ENCODE data around the gene FRG1. TPM values are rescaled to one million over a fixed set of nuclear protein-coding genes. Genes with fewer than 3 reads are reported as not detected.
"Not testable (repeated sequence)": the region's sequence is repeated elsewhere in the genome, so short reads cannot be mapped to it uniquely, and the experiment has no call there.

Gene FRG1
- total RNA-seq, 3 donors from 2014 or later (not counting 1 experiment from before 2014, with no cell fraction given): 53.4 to 62.3 (median 58.1) TPM

DNA sequence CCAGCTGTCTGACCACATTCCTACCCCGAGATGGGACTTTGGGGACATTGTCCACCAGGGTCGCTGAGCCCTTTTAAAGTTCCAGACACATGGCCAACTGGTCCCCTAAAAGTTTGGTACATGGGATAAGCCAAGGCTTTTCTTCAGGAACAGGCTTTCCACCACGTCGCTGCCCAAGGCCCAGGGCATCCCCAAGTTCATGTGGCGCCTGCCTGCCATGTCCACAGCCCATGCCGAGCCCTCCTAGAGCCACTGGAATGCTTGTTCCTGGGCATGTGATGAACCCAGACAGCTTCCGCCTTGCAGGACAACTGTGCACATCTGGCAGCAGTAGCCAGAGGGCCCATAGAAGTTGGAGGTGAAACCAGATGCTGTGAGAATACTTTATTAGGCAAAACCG is 41.3 kb downstream of the FRG1 start:
- Mint-ChIP-seq H3K27ac (no peak overlapping the region), H3K4me3 (no peak overlapping the region), H3K4me1 (no peaks in the 10 kb centered on the region), H3K36me3 (no peaks in the 10 kb centered on the region), H3K27me3 (ENCODE audit: low read depth in 2 of 2) (peaks cover 3 to 10% of the 10 kb centered on the region in 2 donors), H3K9me3 (no peaks in the 10 kb centered on the region)
- ATAC-seq: no peak
- TF ChIP-seq, protein P1, sequence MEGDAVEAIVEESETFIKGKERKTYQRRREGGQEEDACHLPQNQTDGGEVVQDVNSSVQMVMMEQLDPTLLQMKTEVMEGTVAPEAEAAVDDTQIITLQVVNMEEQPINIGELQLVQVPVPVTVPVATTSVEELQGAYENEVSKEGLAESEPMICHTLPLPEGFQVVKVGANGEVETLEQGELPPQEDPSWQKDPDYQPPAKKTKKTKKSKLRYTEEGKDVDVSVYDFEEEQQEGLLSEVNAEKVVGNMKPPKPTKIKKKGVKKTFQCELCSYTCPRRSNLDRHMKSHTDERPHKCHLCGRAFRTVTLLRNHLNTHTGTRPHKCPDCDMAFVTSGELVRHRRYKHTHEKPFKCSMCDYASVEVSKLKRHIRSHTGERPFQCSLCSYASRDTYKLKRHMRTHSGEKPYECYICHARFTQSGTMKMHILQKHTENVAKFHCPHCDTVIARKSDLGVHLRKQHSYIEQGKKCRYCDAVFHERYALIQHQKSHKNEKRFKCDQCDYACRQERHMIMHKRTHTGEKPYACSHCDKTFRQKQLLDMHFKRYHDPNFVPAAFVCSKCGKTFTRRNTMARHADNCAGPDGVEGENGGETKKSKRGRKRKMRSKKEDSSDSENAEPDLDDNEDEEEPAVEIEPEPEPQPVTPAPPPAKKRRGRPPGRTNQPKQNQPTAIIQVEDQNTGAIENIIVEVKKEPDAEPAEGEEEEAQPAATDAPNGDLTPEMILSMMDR (IDR thresholded peaks at IDR 0.05): no peak
- no peak overlapping the region for H3K27ac ChIP-seq (ENCODE audit: low read length)
- no peak for DNase-seq
- no peaks in the 10 kb centered on the region for H3K36me3 ChIP-seq (ENCODE audit: control insufficient read depth, insufficient read depth, low read length)
- intact Hi-C loops (cut with micrococcal nuclease): no loop called here
- no peaks in the 10 kb centered on the region for H3K27me3 ChIP-seq (ENCODE audit: control insufficient read depth, insufficient read depth, low read length)
- no peaks in the 10 kb centered on the region for H3K9me3 ChIP-seq (ENCODE audit: control insufficient read depth, insufficient read depth, low read length)
- 82% methylated on average over 8 of the region's 8 CpGs for WGBS (ENCODE audit: insufficient coverage)
- H3K4me3 ChIP-seq (ENCODE audit: low read length): no peak overlapping the region
- no peaks in the 10 kb centered on the region for H3K4me1 ChIP-seq (ENCODE audit: control insufficient read depth, insufficient read depth, low read length)

DNA sequence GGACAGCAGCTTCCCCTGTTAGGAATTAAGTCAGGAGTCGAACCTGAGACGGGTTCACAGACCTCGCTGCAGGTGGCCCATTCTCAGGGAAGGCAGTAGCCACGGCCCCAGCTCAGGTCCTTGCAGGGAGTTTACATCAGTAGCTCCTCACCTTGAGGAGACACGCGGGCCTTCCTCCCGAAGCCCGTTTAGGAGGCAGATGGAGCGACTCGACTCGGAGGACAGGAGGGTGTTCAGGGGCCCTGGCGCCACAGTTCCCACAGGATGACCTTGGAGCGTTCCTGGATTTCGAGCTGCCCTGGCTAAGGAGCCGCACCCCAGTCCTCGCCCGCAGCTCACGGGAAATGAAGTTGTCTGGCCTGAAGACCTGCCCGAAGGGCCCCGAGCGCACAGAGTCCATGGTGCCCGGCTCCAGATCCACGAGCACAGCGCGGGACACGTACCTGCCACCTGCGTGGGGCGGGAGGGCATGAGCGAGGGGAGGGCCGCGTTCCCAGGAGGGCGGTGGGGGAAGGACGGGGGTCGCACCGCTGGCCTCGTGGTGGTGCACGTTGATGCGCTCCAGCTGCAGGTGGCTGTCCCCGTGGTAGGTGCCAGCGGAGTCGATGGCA is 43.3 kb downstream of the FRG1 start:
- H3K27ac Mint-ChIP-seq; H3K4me3 ChIP-seq (ENCODE audit: low read length); H3K36me3 ChIP-seq (ENCODE audit: control insufficient read depth, insufficient read depth, low read length); H3K4me3 Mint-ChIP-seq; H3K27me3 Mint-ChIP-seq (ENCODE audit: low read depth in 2 of 2); H3K27me3 ChIP-seq (ENCODE audit: control insufficient read depth, insufficient read depth, low read length); H3K36me3 Mint-ChIP-seq; H3K9me3 ChIP-seq (ENCODE audit: control insufficient read depth, insufficient read depth, low read length); H3K4me1 ChIP-seq (ENCODE audit: control insufficient read depth, insufficient read depth, low read length); ATAC-seq; H3K4me1 Mint-ChIP-seq; H3K9me3 Mint-ChIP-seq; H3K27ac ChIP-seq (ENCODE audit: low read length); DNase-seq; intact Hi-C loops (cut with micrococcal nuclease): not testable (repeated sequence)
- 90% methylated on average over 19 of the region's 41 CpGs for WGBS (ENCODE audit: insufficient coverage)

- 79% methylated on average over 23 of the region's 31 CpGs for WGBS (ENCODE audit: insufficient coverage)
- H3K27ac Mint-ChIP-seq; H3K9me3 ChIP-seq (ENCODE audit: control insufficient read depth, insufficient read depth, low read length); H3K4me3 Mint-ChIP-seq; H3K27ac ChIP-seq (ENCODE audit: low read length); H3K4me1 Mint-ChIP-seq; ATAC-seq; H3K27me3 Mint-ChIP-seq (ENCODE audit: low read depth in 2 of 2); H3K27me3 ChIP-seq (ENCODE audit: control insufficient read depth, insufficient read depth, low read length); H3K36me3 Mint-ChIP-seq; DNase-seq; H3K9me3 Mint-ChIP-seq; H3K4me1 ChIP-seq (ENCODE audit: control insufficient read depth, insufficient read depth, low read length); H3K36me3 ChIP-seq (ENCODE audit: control insufficient read depth, insufficient read depth, low read length); intact Hi-C loops (cut with micrococcal nuclease); H3K4me3 ChIP-seq (ENCODE audit: low read length): not testable (repeated sequence)
These were observed 44.0 kb downstream of the FRG1 start for GRCh38 chr4:189984661-189985060.

- H3K27ac ChIP-seq (ENCODE audit: low read length); H3K36me3 Mint-ChIP-seq; H3K27me3 ChIP-seq (ENCODE audit: control insufficient read depth, insufficient read depth, low read length); intact Hi-C loops (cut with micrococcal nuclease); H3K4me3 ChIP-seq (ENCODE audit: low read length); DNase-seq; ATAC-seq; H3K9me3 ChIP-seq (ENCODE audit: control insufficient read depth, insufficient read depth, low read length); H3K4me1 ChIP-seq (ENCODE audit: control insufficient read depth, insufficient read depth, low read length); H3K9me3 Mint-ChIP-seq; H3K4me3 Mint-ChIP-seq; H3K36me3 ChIP-seq (ENCODE audit: control insufficient read depth, insufficient read depth, low read length); H3K27me3 Mint-ChIP-seq (ENCODE audit: low read depth in 2 of 2); H3K4me1 Mint-ChIP-seq; H3K27ac Mint-ChIP-seq: not testable (repeated sequence)
- WGBS (ENCODE audit: insufficient coverage): 80% methylated on average over 3 of the region's 4 CpGs
These were observed 45.1 kb downstream of the FRG1 start for GRCh38 chr4:189985651-189986243.

- TF ChIP-seq, protein P1 (IDR thresholded peaks at IDR 0.05): no peak
- Mint-ChIP-seq H3K4me1 (no peaks in the 10 kb centered on the region), H3K9me3 (no peaks in the 10 kb centered on the region), H3K4me3 (no peak overlapping the region), H3K27me3 (ENCODE audit: low read depth in 2 of 2) (peaks cover 0 to 14% of the 10 kb centered on the region in 2 donors), H3K36me3 (no peaks in the 10 kb centered on the region), H3K27ac (no peak overlapping the region)
- intact Hi-C loops (cut with micrococcal nuclease): no loop called here
- Histone ChIP-seq H3K4me3 (ENCODE audit: low read length) (no peak overlapping the region), H3K36me3 (ENCODE audit: control insufficient read depth, insufficient read depth, low read length) (no peaks in the 10 kb centered on the region), H3K27ac (ENCODE audit: low read length) (no peak overlapping the region), H3K27me3 (ENCODE audit: control insufficient read depth, insufficient read depth, low read length) (no peaks in the 10 kb centered on the region), H3K4me1 (ENCODE audit: control insufficient read depth, insufficient read depth, low read length) (no peaks in the 10 kb centered on the region), H3K9me3 (ENCODE audit: control insufficient read depth, insufficient read depth, low read length) (no peaks in the 10 kb centered on the region)
- DNase-seq (no peak), ATAC-seq (no peak)
- WGBS (ENCODE audit: insufficient coverage): 34% methylated on average over 3 of the region's 3 CpGs
These were observed 48.3 kb downstream of the FRG1 start for GRCh38 chr4:189988877-189989431.

DNA sequence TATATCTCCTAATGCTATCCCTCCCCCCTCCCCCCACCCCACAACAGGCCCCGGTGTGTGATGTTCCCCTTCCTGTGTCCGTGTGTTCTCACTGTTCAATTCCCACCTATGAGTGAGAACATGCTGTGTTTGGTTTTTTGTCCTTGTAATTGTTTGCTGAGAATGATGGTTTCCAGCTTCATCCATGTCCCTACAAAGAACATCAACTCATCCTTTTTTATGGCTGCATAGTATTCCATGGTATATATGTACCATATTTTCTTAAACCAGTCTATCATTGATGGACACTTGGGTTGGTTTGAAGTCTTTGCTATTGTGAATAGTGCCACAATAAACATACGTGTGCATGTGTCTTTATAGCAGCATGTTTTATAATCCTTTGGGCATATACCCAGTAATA is 49.3 kb downstream of the FRG1 start:
- H3K27me3 ChIP-seq (ENCODE audit: control insufficient read depth, insufficient read depth, low read length); H3K27ac ChIP-seq (ENCODE audit: low read length); H3K27ac Mint-ChIP-seq; H3K4me1 ChIP-seq (ENCODE audit: control insufficient read depth, insufficient read depth, low read length); intact Hi-C loops (cut with micrococcal nuclease); H3K4me3 Mint-ChIP-seq; H3K4me3 ChIP-seq (ENCODE audit: low read length); H3K9me3 ChIP-seq (ENCODE audit: control insufficient read depth, insufficient read depth, low read length); ATAC-seq; H3K36me3 Mint-ChIP-seq; DNase-seq; H3K4me1 Mint-ChIP-seq; H3K9me3 Mint-ChIP-seq; H3K36me3 ChIP-seq (ENCODE audit: control insufficient read depth, insufficient read depth, low read length): not testable (repeated sequence)
- peaks cover 0 to 14% of the 10 kb centered on the region in 2 donors for H3K27me3 Mint-ChIP-seq (ENCODE audit: low read depth in 2 of 2)
- WGBS (ENCODE audit: insufficient coverage): no CpG with 5 or more reads among the region's 3 CpGs
